GM21447 (cell line): ENCODE data around the gene EMC9.
A peak's percentile ranks its signal among the peaks of the same experiment; 100 is the strongest.

Experiments used
- ATAC-seq: cut with Tn5 transposase; IDR thresholded peaks from one replicate; pipeline ENCODE4 v1.9.1; 2021; ENCODE audit not compliant: unreplicated experiment

Gene EMC9

DNA sequence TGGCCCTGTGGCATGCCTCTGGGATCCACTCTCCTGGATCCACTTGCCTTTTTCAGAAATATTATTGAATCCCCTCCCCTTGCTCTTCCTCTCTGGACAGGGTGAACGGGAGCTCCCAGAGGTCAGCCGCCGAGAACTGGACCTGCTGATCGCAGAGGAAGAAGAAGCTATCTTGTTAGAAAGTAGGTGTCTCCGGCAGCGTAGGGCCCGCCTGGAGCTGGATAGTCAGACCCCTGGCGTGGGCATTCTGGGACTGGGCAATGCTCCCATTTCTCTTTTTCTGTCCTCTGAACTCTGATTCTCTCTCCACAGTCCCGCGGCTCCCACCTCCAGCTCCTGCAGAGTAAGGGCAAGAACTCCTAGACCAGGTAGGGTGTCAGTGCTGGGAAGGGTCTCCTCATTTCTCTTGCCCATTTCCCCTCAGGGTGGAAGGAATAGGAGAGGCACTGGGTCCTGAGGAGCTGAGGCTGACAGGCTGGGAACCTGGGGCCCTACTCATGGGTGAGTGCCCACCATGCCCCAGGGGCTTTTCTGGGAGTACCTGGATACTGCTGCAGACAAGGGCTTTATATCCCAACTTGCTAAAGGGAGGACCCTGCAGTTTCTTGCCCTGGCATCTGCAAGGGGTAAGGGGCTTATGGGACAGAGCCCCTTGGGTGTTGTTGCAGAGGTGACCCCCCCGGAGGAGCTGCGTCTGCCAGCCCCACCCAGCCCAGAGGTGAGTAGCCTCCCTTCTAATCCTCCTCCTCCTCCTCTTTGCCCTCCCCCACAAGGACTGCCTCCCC, 35.8 kb upstream of the EMC9 start:
- ATAC-seq, result no peak

DNA sequence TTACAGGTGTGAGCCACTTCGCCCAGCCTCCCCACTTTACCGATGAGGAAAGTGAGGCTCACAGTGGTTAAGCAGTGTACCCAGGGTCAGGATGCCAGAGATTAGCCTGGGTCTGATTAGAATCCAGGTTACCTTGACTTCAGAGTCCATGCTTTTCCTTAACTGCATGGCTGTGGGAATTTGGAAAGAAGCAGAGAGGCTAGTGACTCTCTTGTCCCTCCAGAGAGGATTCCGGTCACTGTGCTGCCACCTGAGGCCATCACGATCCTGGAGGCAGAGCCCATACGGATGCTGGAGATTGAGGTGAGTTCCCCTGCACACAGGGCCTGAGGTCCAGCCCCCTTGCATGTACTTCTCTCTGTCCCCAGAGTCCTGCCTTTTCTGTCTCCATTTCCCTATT, 35.2 kb upstream of the EMC9 start:
- ATAC-seq, result no peak

DNA sequence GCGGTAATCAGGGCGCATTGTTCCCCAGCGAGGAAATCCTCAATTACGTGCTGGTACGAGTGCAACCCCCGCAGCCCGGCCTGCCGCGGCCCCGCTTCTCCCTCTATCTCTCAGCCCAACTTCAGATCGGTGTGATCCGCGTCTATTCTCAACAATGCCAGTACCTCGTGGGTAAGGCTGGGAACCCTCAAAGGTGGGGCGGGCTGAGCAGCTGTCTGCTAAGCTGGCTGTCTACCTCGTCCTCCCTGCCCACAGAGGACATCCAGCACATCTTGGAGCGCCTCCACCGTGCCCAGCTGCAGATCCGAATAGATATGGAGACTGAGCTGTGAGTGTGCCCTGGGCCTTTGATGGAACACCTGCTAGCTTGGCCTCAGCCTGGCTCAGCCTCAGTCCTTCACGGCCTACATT, 31.5 kb upstream of the EMC9 start:
- no peak for ATAC-seq

DNA sequence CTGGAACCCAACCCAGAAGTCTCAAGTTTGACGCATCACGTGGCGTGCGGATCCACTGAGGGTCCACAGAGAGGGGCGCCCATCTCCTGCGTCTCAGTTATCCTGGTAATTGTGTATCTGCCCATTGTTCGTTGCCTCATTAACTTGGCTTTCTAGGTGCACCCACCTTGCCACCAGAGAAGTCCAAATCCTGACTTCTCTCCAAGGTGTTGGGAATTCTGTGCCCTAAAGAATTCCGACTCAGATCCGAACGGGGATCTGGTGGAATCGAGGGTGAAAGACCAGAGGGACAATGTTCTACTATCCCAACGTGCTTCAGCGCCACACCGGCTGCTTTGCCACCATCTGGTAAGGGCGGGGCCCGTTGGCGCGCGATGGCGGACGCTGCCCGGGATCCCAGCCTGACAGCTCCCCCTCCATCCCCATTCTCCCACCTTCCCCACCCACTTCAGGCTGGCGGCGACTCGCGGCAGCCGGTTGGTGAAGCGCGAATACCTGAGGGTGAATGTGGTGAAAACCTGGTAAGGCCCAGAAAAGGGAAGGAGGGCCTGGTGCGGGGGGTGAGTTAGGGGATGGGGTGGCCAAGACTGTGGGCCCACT, 31.0 kb upstream of the EMC9 start:
- ATAC-seq, result no peak

DNA sequence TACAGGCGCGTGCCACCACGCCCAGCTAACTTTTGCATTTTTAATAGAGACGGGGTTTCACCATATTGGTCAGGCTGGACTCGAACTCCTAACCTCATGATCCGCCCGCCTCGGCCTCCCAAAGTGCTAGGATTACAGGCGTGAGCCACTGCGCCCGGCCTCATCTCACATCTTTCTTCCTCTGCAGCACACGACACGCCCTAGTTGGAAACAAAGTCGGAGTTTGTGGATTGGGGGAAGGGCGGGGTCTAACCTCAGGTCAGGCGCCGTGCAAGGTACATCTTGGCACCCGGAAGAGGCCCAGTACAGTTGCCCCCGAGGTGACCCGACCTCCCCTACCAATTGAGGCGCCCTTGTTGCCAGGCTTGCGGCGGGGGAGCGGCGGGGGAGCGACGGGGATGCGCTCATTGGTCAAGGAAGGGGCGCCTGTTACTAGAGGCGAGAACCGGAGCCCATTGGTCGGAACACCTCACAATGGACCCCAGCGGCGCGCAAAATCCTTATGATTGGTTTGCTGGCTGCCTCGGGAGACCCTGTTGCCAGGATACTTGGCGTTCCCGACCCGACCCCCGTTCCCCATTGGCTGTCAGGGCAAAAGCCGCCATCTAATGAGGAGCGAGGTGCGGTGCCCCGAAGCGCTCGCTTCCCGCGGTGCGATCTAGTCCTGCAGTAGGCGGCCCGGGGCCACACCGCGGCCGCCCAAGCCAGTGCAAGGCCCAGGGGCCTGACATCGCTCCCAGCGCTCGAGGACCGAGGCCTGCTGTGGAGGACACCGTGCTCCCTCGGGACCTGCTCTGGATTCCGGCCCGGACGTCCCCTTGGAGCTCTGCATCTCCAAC, 30.2 kb upstream of the EMC9 start, which contains the start of gene REC8:
Gene REC8 (plus strand): TSS at position 659 of the 839 bp plus-strand sequence. CDS start 473 bp downstream, outside the sequence.
- ATAC-seq, result peak; percentile 88

DNA sequence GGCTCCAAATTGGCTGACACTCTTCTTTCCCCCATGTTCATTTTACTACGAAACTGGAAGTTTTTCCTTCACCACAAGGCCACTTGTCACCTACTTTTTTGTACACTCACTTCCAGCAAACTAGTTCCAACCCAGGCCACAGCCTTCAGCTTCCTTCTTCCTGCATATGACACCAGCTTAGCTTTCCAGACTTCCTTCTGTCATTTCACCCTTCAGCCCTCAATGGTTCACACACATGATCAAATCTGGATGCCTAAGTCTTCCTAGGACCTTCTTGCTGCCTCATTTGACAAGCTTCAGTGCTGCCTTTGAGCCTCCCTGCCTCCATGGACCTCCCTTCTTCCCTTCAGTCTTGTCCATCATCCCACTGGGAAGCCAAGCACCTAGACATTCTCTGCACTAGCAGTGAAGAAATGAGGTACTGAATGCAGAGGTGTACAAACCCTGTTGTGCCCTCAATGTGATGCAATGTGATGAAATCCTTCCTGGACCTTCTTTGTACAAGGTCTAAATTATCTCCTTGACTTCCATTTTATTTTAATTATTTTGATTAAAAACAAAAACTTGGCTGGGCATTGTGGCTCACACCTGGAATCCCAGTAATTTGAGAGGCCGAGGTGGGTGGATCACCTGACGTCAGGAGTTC, 26.2 kb upstream of the EMC9 start:
- no peak for ATAC-seq

DNA sequence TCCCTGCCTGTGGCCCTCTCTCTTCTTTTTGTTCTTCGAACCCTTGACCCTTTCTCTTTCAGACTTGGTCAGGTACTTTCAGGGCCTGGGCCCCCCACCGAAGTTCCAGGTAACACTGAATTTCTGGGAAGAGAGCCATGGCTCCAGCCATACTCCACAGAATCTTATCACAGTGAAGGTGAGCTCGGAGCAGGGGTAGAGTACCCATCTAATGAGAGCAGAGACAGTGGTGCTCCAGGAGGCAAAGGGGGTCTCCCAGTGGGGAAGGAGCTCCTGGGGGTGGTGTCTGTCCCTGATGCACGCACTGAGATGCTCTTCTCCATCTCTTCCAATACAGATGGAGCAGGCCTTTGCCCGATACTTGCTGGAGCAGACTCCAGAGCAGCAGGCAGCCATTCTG, 24.4 kb upstream of the EMC9 start:
- ATAC-seq, result no peak

DNA sequence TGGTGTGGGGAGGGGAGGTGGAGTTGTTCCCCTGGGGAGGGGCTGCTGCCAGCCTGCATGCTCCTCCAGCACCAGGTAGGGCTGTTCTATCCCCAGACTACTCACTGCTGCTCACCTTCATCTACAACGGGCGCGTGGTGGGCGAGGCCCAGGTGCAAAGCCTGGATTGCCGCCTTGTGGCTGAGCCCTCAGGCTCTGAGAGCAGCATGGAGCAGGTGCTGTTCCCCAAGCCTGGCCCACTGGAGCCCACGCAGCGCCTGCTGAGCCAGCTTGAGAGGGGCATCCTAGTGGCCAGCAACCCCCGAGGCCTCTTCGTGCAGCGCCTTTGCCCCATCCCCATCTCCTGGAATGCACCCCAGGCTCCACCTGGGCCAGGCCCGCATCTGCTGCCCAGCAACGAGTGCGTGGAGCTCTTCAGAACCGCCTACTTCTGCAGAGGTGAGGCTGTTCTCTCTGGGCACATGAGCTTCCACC, 23.2 kb upstream of the EMC9 start:
- ATAC-seq, result no peak

DNA sequence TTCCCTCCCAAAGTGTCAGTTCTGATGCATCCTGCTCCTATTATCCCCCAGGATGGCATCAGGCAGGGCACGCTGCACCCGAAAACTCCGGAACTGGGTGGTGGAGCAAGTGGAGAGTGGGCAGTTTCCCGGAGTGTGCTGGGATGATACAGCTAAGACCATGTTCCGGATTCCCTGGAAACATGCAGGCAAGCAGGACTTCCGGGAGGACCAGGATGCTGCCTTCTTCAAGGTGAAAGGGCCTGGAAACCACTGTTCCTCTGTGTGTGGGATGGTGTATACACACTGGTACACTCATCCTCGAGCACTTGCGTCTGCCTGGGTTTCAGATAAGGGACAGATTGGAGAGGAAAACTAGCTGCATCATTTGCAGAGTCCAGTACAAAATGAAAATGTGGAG, 20.7 kb upstream of the EMC9 start:
- ATAC-seq, result no peak

DNA sequence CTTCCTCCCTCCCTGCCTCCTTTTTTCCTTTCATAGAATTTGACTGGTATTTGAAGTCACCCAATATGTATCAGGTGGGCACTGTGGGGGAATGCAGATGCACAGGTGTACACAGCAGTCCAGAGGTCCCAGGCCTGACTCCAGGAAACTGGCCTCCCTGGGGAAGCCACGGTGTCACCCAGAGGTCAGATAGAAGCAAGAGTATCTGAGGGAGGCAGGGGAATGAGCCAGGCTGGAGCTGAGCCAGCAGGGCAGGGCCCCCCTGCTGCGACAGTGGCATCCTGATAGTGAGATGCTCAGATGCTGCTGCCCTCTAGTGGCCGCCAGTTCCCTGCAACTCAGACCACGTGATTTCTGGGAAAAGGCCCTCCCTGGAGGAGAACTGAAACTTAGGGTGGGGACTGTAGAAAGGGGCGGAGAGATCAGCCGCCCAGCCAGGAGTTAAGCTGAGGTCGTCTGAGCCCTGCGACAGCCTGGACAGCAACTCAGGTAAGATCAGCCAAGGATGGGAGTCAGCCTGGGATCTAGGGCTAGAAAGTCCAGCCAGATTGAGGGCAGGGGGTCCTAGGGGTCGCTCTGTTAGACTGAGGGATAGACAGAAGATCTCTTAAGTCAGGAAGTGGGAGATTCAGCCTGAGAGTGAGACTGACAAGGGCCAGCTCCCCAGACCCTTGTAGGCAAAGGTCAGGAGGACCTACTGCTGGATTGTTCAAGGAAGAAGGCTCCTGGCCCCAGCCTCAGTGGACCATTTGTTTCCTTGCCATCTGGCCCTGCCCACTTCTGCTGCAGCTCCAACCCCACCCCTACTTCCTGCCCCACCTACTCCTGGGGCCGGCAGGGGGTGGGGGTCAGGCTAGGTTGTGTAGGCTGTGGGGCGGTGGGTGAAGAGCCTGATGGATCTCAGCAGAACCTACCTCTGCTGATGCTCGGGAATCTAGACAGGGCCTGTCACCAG, 19.7 kb upstream of the EMC9 start, which contains the start of gene IRF9:
Gene IRF9 (plus strand): TSS at position 416 of the 955 bp plus-strand sequence. CDS start 880 bp downstream, outside the sequence.
- peak; percentile 84 for ATAC-seq

DNA sequence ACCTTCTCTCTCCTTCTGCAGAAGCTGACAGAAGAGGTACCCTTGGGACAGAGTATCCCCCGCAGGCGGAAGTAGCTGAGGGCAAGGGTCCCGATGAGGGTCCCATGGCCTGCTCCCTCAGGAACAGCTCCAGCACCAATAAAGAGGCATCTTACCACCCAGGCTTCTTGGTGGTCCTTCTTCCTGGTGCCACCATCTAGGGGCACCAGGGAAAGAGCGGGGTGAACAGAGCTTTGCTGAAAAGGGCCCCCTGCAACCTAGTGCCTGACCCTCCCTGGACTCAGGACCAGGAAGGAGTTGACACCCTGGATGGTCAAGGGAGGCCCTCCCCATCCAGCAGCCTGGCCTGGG, 19.1 kb upstream of the EMC9 start:
- no peak for ATAC-seq

DNA sequence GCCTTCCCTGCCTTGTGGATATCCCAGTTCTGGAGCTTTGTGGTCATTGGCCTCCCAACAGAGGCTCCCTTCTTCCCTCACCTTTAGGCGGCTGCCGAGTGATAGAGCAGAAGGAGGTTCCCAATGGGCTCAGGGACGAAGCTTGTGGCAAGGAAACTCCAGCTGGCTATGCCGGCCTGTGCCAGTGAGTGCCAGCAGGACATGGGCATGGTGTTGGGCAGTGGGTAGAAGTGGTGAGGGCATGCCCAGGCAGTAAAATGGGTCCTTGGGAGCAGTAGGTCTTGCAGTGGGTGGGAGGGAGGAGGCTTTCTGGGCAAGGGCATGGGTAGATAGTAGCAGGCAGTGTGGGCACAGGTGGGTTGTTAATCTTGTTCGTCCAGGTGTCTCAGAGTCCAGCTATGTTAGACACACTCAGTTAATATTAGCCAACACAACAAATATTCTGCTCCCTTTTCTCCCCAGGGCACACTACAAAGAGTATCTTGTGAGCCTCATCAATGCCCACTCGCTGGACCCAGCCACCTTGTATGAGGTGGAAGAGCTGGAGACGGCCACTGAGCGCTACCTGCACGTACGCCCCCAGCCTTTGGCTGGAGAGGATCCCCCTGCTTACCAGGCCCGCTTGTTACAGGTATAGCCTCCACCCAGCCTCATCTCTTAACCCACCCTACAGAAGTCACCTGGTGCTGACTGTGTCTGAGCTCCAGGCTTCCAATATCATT, 18.5 kb upstream of the EMC9 start:
- no peak for ATAC-seq

DNA sequence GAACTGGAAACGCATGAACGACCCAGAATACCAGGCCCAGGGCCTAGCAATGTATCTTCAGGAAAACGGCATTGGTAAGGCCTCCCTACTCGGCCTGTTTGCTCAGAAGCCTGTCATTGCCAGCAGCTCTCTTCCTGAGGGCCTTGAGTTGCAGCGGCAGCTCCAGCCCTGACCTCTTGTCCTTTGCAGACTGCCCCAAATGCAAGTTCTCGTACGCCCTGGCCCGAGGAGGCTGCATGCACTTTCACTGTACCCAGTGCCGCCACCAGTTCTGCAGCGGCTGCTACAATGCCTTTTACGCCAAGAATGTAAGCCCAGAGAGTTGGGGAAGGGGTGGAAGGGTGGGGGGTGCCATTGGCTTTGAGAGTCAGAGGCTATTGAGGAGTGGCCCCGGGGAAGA, 15.9 kb upstream of the EMC9 start:
- ATAC-seq, result no peak

DNA sequence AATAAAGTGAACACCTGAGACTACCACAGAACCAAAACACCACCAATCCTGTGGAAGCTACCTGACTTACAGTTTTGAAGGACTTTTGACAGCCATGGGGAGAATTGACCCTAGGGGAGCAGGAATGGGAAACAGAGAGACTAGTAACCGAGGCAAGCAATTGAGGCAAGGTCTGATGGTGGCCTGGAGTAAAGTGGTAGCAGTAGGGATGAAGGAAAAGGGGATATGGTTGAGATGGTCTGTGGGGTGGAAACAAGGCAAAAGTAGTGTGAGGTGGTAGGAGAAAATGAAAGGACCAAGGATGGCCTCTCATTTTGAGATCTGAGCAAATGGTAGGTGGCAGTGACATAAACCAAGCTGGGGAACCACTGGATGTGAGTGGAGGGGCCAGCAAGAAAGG, 15.4 kb upstream of the EMC9 start:
- ATAC-seq, result no peak

DNA sequence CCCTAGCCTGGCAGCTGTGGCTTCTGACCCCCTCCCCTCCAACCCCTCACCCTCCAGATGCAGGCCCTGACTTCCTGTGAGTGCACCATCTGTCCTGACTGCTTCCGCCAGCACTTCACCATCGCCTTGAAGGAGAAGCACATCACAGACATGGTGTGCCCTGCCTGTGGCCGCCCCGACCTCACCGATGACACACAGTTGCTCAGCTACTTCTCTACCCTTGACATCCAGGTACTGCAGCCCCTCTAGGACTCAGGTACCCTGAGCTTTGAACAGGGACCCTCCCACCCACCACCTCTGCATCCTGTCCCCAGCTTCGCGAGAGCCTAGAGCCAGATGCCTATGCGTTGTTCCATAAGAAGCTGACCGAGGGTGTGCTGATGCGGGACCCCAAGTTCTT, 13.7 kb upstream of the EMC9 start:
- ATAC-seq, result no peak

DNA sequence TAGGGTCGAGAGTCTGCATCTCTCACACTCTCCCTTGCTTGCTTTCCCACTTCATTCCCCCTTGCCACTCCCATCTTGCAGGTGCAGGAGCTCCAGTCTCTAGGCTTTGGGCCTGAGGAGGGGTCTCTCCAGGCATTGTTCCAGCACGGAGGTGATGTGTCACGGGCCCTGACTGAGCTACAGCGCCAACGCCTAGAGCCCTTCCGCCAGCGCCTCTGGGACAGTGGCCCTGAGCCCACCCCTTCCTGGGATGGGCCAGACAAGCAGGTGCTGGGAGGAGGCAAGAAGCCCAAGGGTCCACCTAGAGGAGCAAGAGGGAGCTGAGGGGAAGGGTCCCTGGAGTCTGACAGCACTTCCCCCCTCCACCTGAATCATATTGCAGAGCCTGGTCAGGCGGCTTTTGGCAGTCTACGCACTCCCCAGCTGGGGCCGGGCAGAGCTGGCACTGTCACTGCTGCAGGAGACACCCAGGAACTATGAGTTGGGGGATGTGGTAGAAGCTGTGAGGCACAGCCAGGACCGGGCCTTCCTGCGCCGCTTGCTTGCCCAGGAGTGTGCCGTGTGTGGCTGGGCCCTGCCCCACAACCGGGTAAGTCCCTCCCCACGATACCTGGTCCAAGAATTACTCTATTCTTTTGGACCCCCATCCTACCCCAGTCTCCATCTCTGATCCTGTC, 10.2 kb upstream of the EMC9 start:
- no peak for ATAC-seq

DNA sequence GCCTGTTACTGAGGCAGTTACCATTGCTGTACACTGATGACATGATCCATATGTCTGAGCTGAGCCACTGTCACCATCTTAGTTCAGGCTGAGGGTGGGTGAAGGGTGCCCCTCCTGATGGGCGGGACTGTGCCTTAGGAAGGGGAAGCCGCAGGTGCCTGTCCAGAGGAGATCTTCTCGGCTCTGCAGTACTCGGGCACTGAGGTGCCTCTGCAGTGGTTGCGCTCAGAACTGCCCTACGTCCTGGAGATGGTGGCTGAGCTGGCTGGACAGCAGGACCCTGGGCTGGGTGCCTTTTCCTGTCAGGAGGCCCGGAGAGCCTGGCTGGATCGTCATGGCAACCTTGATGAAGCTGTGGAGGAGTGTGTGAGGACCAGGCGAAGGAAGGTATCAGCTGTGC, 9.6 kb upstream of the EMC9 start:
- no peak for ATAC-seq

DNA sequence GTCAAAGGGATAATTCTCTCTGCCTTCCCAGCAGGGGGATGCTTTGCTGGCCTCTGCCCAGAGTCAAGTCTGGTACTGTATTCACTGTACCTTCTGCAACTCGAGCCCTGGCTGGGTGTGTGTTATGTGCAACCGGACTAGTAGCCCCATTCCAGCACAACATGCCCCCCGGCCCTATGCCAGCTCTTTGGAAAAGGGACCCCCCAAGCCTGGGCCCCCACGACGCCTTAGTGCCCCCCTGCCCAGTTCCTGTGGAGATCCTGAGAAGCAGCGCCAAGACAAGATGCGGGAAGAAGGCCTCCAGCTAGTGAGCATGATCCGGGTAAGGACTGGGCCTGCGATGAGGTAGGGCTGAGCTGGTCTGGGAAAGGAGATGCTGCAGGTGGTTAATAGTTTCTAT, 9.2 kb upstream of the EMC9 start:
- ATAC-seq, result no peak

DNA sequence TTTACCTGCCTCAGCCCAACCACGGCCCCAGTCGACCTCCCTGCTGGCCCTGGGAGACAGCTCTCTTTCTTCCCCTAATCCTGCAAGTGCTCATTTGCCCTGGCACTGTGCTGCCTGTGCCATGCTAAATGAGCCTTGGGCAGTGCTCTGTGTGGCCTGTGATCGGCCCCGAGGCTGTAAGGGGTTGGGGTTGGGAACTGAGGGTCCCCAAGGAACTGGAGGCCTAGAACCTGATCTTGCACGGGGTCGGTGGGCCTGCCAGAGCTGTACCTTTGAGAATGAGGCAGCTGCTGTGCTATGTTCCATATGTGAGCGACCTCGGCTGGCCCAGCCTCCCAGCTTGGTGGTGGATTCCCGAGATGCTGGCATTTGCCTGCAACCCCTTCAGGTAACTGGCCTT, 8.7 kb upstream of the EMC9 start:
- no peak for ATAC-seq
